Measurements from ENCODE around the gene TCF7L2. TPM values are rescaled to one million over a fixed set of nuclear protein-coding genes. Genes with fewer than 3 reads are reported as not detected.

Gene TCF7L2
- total and polyA plus RNA-seq, 2 donors = 1.4 to 11.1 TPM

GRCh38 chr10:113047151-113047550 is 97.1 kb downstream of the TCF7L2 start:
- Histone ChIP-seq H3K27ac (ENCODE audit: low read depth in 1 of 2, low read length in 1 of 2) (no peak overlapping the region), H3K9me3 (ENCODE audit: control insufficient read depth in 2 of 2, insufficient read depth in 1 of 2, low read length in 1 of 2) (no peaks in the 10 kb centered on the region), H3K4me3 (ENCODE audit: low read length in 2 of 2) (no peak overlapping the region), H3K4me1 (ENCODE audit: control insufficient read depth in 2 of 2, insufficient read depth in 2 of 2, low read length in 2 of 2) (peaks cover 15 to 24% of the 10 kb centered on the region in 2 donors), H3K36me3 (ENCODE audit: control insufficient read depth in 2 of 2, insufficient read depth in 2 of 2, low read length in 1 of 2) (no peaks in the 10 kb centered on the region), H3K27me3 (ENCODE audit: control insufficient read depth in 2 of 2, insufficient read depth in 1 of 2, low read length in 1 of 2) (no peaks in the 10 kb centered on the region)
- no peak for DNase-seq (ENCODE audit: low read depth in 6 of 9, low spot score in 9 of 9)
- WGBS = 90% methylated on average over 4 of the region's 4 CpGs

GRCh38 chr10:113047605-113047962 is 97.5 kb downstream of the TCF7L2 start:
- Histone ChIP-seq H3K36me3 (ENCODE audit: control insufficient read depth in 2 of 2, insufficient read depth in 2 of 2, low read length in 1 of 2) (no peaks in the 10 kb centered on the region), H3K27ac (ENCODE audit: low read depth in 1 of 2, low read length in 1 of 2) (no peak overlapping the region), H3K9me3 (ENCODE audit: control insufficient read depth in 2 of 2, insufficient read depth in 1 of 2, low read length in 1 of 2) (no peaks in the 10 kb centered on the region), H3K4me1 (ENCODE audit: control insufficient read depth in 2 of 2, insufficient read depth in 2 of 2, low read length in 2 of 2) (peaks cover 15 to 25% of the 10 kb centered on the region in 2 donors), H3K27me3 (ENCODE audit: control insufficient read depth in 2 of 2, insufficient read depth in 1 of 2, low read length in 1 of 2) (no peaks in the 10 kb centered on the region), H3K4me3 (ENCODE audit: low read length in 2 of 2) (no peak overlapping the region)
- no peak for DNase-seq (ENCODE audit: low read depth in 6 of 9, low spot score in 9 of 9)
- WGBS = 92% methylated on average over 5 of the region's 5 CpGs

GRCh38 chr10:113047963-113048781 is 98.1 kb downstream of the TCF7L2 start:
- Histone ChIP-seq H3K9me3 (ENCODE audit: control insufficient read depth in 2 of 2, insufficient read depth in 1 of 2, low read length in 1 of 2) (no peaks in the 10 kb centered on the region), H3K27ac (ENCODE audit: low read depth in 1 of 2, low read length in 1 of 2) (no peak overlapping the region), H3K27me3 (ENCODE audit: control insufficient read depth in 2 of 2, insufficient read depth in 1 of 2, low read length in 1 of 2) (no peaks in the 10 kb centered on the region), H3K4me1 (ENCODE audit: control insufficient read depth in 2 of 2, insufficient read depth in 2 of 2, low read length in 2 of 2) (peaks cover 15 to 29% of the 10 kb centered on the region in 2 donors), H3K4me3 (ENCODE audit: low read length in 2 of 2) (no peak overlapping the region), H3K36me3 (ENCODE audit: control insufficient read depth in 2 of 2, insufficient read depth in 2 of 2, low read length in 1 of 2) (no peaks in the 10 kb centered on the region)
- no peak for DNase-seq (ENCODE audit: low read depth in 6 of 9, low spot score in 9 of 9)
- 95% methylated on average over 13 of the region's 13 CpGs for WGBS

- no peaks in the 10 kb centered on the region for H3K9me3 ChIP-seq (ENCODE audit: control insufficient read depth in 2 of 2, insufficient read depth in 1 of 2, low read length in 1 of 2)
- no peak overlapping the region for H3K4me3 ChIP-seq (ENCODE audit: low read length in 2 of 2)
- WGBS = 82% methylated on average over 5 of the region's 5 CpGs
- DNase-seq (ENCODE audit: low read depth in 6 of 9, low spot score in 9 of 9) = peak in 1 of 9 donors; percentile 10
- H3K4me1 ChIP-seq (ENCODE audit: control insufficient read depth in 2 of 2, insufficient read depth in 2 of 2, low read length in 2 of 2) = peaks cover 15 to 29% of the 10 kb centered on the region in 2 donors
- H3K36me3 ChIP-seq (ENCODE audit: control insufficient read depth in 2 of 2, insufficient read depth in 2 of 2, low read length in 1 of 2) = no peaks in the 10 kb centered on the region
- no peaks in the 10 kb centered on the region for H3K27me3 ChIP-seq (ENCODE audit: control insufficient read depth in 2 of 2, insufficient read depth in 1 of 2, low read length in 1 of 2)
- H3K27ac ChIP-seq (ENCODE audit: low read depth in 1 of 2, low read length in 1 of 2) = no peak overlapping the region
Observed at GRCh38 chr10:113049881-113050280, 99.8 kb downstream of the TCF7L2 start.

GRCh38 chr10:113052076-113052830 is 102.2 kb downstream of the TCF7L2 start:
- Histone ChIP-seq H3K4me3 (ENCODE audit: low read length in 2 of 2) (no peak overlapping the region), H3K36me3 (ENCODE audit: control insufficient read depth in 2 of 2, insufficient read depth in 2 of 2, low read length in 1 of 2) (no peaks in the 10 kb centered on the region), H3K4me1 (ENCODE audit: control insufficient read depth in 2 of 2, insufficient read depth in 2 of 2, low read length in 2 of 2) (peaks cover 15 to 29% of the 10 kb centered on the region in 2 donors), H3K27ac (ENCODE audit: low read depth in 1 of 2, low read length in 1 of 2) (no peak overlapping the region), H3K9me3 (ENCODE audit: control insufficient read depth in 2 of 2, insufficient read depth in 1 of 2, low read length in 1 of 2) (no peaks in the 10 kb centered on the region), H3K27me3 (ENCODE audit: control insufficient read depth in 2 of 2, insufficient read depth in 1 of 2, low read length in 1 of 2) (no peaks in the 10 kb centered on the region)
- peak in 1 of 9 donors; percentile 25 for DNase-seq (ENCODE audit: low read depth in 6 of 9, low spot score in 9 of 9)
- 95% methylated on average over 10 of the region's 10 CpGs for WGBS

GRCh38 chr10:113053091-113053490 is 103.0 kb downstream of the TCF7L2 start:
- no peaks in the 10 kb centered on the region for H3K27me3 ChIP-seq (ENCODE audit: control insufficient read depth in 2 of 2, insufficient read depth in 1 of 2, low read length in 1 of 2)
- WGBS = 87% methylated on average over 10 of the region's 10 CpGs
- no peaks in the 10 kb centered on the region for H3K9me3 ChIP-seq (ENCODE audit: control insufficient read depth in 2 of 2, insufficient read depth in 1 of 2, low read length in 1 of 2)
- H3K4me1 ChIP-seq (ENCODE audit: control insufficient read depth in 2 of 2, insufficient read depth in 2 of 2, low read length in 2 of 2) = peaks cover 15 to 31% of the 10 kb centered on the region in 2 donors
- no peaks in the 10 kb centered on the region for H3K36me3 ChIP-seq (ENCODE audit: control insufficient read depth in 2 of 2, insufficient read depth in 2 of 2, low read length in 1 of 2)
- H3K27ac ChIP-seq (ENCODE audit: low read depth in 1 of 2, low read length in 1 of 2) = no peak overlapping the region
- no peak for DNase-seq (ENCODE audit: low read depth in 6 of 9, low spot score in 9 of 9)
- no peak overlapping the region for H3K4me3 ChIP-seq (ENCODE audit: low read length in 2 of 2)

GRCh38 chr10:113053881-113054280 is 103.8 kb downstream of the TCF7L2 start:
- no peak overlapping the region for H3K27ac ChIP-seq (ENCODE audit: low read depth in 1 of 2, low read length in 1 of 2)
- no peak for DNase-seq (ENCODE audit: low read depth in 6 of 9, low spot score in 9 of 9)
- 95% methylated on average over 5 of the region's 5 CpGs for WGBS
- no peak overlapping the region for H3K4me3 ChIP-seq (ENCODE audit: low read length in 2 of 2)
- no peaks in the 10 kb centered on the region for H3K9me3 ChIP-seq (ENCODE audit: control insufficient read depth in 2 of 2, insufficient read depth in 1 of 2, low read length in 1 of 2)
- no peaks in the 10 kb centered on the region for H3K36me3 ChIP-seq (ENCODE audit: control insufficient read depth in 2 of 2, insufficient read depth in 2 of 2, low read length in 1 of 2)
- peaks cover 15 to 36% of the 10 kb centered on the region in 2 donors for H3K4me1 ChIP-seq (ENCODE audit: control insufficient read depth in 2 of 2, insufficient read depth in 2 of 2, low read length in 2 of 2)
- H3K27me3 ChIP-seq (ENCODE audit: control insufficient read depth in 2 of 2, insufficient read depth in 1 of 2, low read length in 1 of 2) = no peaks in the 10 kb centered on the region

- H3K36me3 ChIP-seq (ENCODE audit: control insufficient read depth in 2 of 2, insufficient read depth in 2 of 2, low read length in 1 of 2) = no peaks in the 10 kb centered on the region
- no peak overlapping the region for H3K4me3 ChIP-seq (ENCODE audit: low read length in 2 of 2)
- no peaks in the 10 kb centered on the region for H3K27me3 ChIP-seq (ENCODE audit: control insufficient read depth in 2 of 2, insufficient read depth in 1 of 2, low read length in 1 of 2)
- no peak for DNase-seq (ENCODE audit: low read depth in 6 of 9, low spot score in 9 of 9)
- no peak overlapping the region for H3K27ac ChIP-seq (ENCODE audit: low read depth in 1 of 2, low read length in 1 of 2)
- H3K9me3 ChIP-seq (ENCODE audit: control insufficient read depth in 2 of 2, insufficient read depth in 1 of 2, low read length in 1 of 2) = no peaks in the 10 kb centered on the region
- peaks cover 14 to 40% of the 10 kb centered on the region in 2 donors for H3K4me1 ChIP-seq (ENCODE audit: control insufficient read depth in 2 of 2, insufficient read depth in 2 of 2, low read length in 2 of 2)
- WGBS = 97% methylated on average over 1 of the region's 1 CpG
Observed at GRCh38 chr10:113055458-113055857, 105.4 kb downstream of the TCF7L2 start.

- DNase-seq (ENCODE audit: low read depth in 6 of 9, low spot score in 9 of 9) = no peak
- WGBS = 95% methylated on average over 5 of the region's 5 CpGs
- Histone ChIP-seq H3K4me1 (ENCODE audit: control insufficient read depth in 2 of 2, insufficient read depth in 2 of 2, low read length in 2 of 2) (peaks cover 16 to 40% of the 10 kb centered on the region in 2 donors), H3K4me3 (ENCODE audit: low read length in 2 of 2) (no peak overlapping the region), H3K9me3 (ENCODE audit: control insufficient read depth in 2 of 2, insufficient read depth in 1 of 2, low read length in 1 of 2) (no peaks in the 10 kb centered on the region), H3K36me3 (ENCODE audit: control insufficient read depth in 2 of 2, insufficient read depth in 2 of 2, low read length in 1 of 2) (no peaks in the 10 kb centered on the region), H3K27ac (ENCODE audit: low read depth in 1 of 2, low read length in 1 of 2) (no peak overlapping the region), H3K27me3 (ENCODE audit: control insufficient read depth in 2 of 2, insufficient read depth in 1 of 2, low read length in 1 of 2) (no peaks in the 10 kb centered on the region)
Observed at GRCh38 chr10:113056030-113056429, 106.0 kb downstream of the TCF7L2 start.
